ENCODE measurements around the gene RAD51B. TPM values are rescaled to one million over a fixed set of nuclear protein-coding genes. Genes with fewer than 3 reads are reported as not detected.

RAD51B gene
- polyA plus RNA-seq, 1 donor (not counting 4 experiments of a cell fraction or from before 2014, with no cell fraction given) = 13.3 TPM

GRCh38 chr14:68532496-68532895 is 712.9 kb downstream of the RAD51B start:
- H3K79me2 ChIP-seq (ENCODE audit: control insufficient read depth, insufficient read depth, low read length) = no peaks in the 10 kb centered on the region
- no peak overlapping the region for H3K9ac ChIP-seq (ENCODE audit: control insufficient read depth, extremely low read depth, insufficient read depth, low read length)
- H3K4me3 ChIP-seq (ENCODE audit: control insufficient read depth in 2 of 3, extremely low read depth in 1 of 3, insufficient read depth in 2 of 3, low read depth in 1 of 3, low read length in 3 of 3) = no peak overlapping the region
- no peaks in the 10 kb centered on the region for H3K27me3 ChIP-seq (ENCODE audit: control insufficient read depth, extremely low read depth, insufficient read depth, low read length)
- no peak for DNase-seq (ENCODE audit: low read depth, low spot score)
- H2AFZ ChIP-seq (ENCODE audit: control insufficient read depth, low read length) = no peak overlapping the region
- no peak overlapping the region for H3K4me2 ChIP-seq (ENCODE audit: control insufficient read depth, extremely low read depth, insufficient read depth, low read depth, low read length)
- no peaks in the 10 kb centered on the region for H4K20me1 ChIP-seq (ENCODE audit: control insufficient read depth, extremely low read depth, insufficient read depth, low read length)
- FAIRE-seq = no peak
- TF ChIP-seq EZH2 (IDR thresholded peaks at IDR 0.05; ENCODE audit: low read length) (no peak), CTCF (optimal IDR thresholded peaks at IDR 0.05 in 1 of 3, IDR thresholded peaks at IDR 0.05 in 1 of 3, conservative IDR thresholded peaks at IDR 0.05 in 1 of 3; ENCODE audit: extremely low read depth in 1 of 3, insufficient read depth in 2 of 3, low read length in 3 of 3) (no peak)
- no peaks in the 10 kb centered on the region for H3K9me1 ChIP-seq (ENCODE audit: control insufficient read depth, extremely low read depth, insufficient read depth, low read length)
- dilution Hi-C loops (cut with MboI; ENCODE audit: extremely low pct_ligation_motif_present, low sequenced_read_pairs) = no loop called here
- peaks cover 16% of the 10 kb centered on the region for H3K4me1 ChIP-seq (ENCODE audit: control insufficient read depth, extremely low read depth, insufficient read depth, low read length)
- peaks cover 6% of the 10 kb centered on the region for H3K9me3 ChIP-seq (ENCODE audit: control insufficient read depth, low read depth, low read length)
- no peak overlapping the region for H3K27ac ChIP-seq (ENCODE audit: control insufficient read depth, insufficient read depth, low read length)
- H3K36me3 ChIP-seq (ENCODE audit: control insufficient read depth in 2 of 2, extremely low read depth in 1 of 2, insufficient read depth in 2 of 2, low read length in 2 of 2) = no peaks in the 10 kb centered on the region

- DNase-seq (ENCODE audit: low read depth, low spot score) (no peak), FAIRE-seq (no peak)
- Histone ChIP-seq H3K27ac (ENCODE audit: control insufficient read depth, insufficient read depth, low read length) (no peak overlapping the region), H3K9me3 (ENCODE audit: control insufficient read depth, low read depth, low read length) (peaks cover 4% of the 10 kb centered on the region), H3K27me3 (ENCODE audit: control insufficient read depth, extremely low read depth, insufficient read depth, low read length) (no peaks in the 10 kb centered on the region), H3K9me1 (ENCODE audit: control insufficient read depth, extremely low read depth, insufficient read depth, low read length) (no peaks in the 10 kb centered on the region), H2AFZ (ENCODE audit: control insufficient read depth, low read length) (no peak overlapping the region), H3K79me2 (ENCODE audit: control insufficient read depth, insufficient read depth, low read length) (no peaks in the 10 kb centered on the region), H3K4me2 (ENCODE audit: control insufficient read depth, extremely low read depth, insufficient read depth, low read depth, low read length) (no peak overlapping the region), H3K9ac (ENCODE audit: control insufficient read depth, extremely low read depth, insufficient read depth, low read length) (no peak overlapping the region), H4K20me1 (ENCODE audit: control insufficient read depth, extremely low read depth, insufficient read depth, low read length) (no peaks in the 10 kb centered on the region), H3K4me1 (ENCODE audit: control insufficient read depth, extremely low read depth, insufficient read depth, low read length) (peaks cover 16% of the 10 kb centered on the region), H3K4me3 (ENCODE audit: control insufficient read depth in 2 of 3, extremely low read depth in 1 of 3, insufficient read depth in 2 of 3, low read depth in 1 of 3, low read length in 3 of 3) (no peak overlapping the region), H3K36me3 (ENCODE audit: control insufficient read depth in 2 of 2, extremely low read depth in 1 of 2, insufficient read depth in 2 of 2, low read length in 2 of 2) (no peaks in the 10 kb centered on the region)
- dilution Hi-C loops (cut with MboI; ENCODE audit: extremely low pct_ligation_motif_present, low sequenced_read_pairs) = no loop called here
- TF ChIP-seq EZH2 (IDR thresholded peaks at IDR 0.05; ENCODE audit: low read length) (no peak), CTCF (optimal IDR thresholded peaks at IDR 0.05 in 1 of 3, IDR thresholded peaks at IDR 0.05 in 1 of 3, conservative IDR thresholded peaks at IDR 0.05 in 1 of 3; ENCODE audit: extremely low read depth in 1 of 3, insufficient read depth in 2 of 3, low read length in 3 of 3) (no peak)
These were observed 714.7 kb downstream of the RAD51B start for GRCh38 chr14:68534276-68534675.

Measured in keratinocyte (primary cell).